Measurements from ENCODE around the gene USP10.

Gene USP10

DNA sequence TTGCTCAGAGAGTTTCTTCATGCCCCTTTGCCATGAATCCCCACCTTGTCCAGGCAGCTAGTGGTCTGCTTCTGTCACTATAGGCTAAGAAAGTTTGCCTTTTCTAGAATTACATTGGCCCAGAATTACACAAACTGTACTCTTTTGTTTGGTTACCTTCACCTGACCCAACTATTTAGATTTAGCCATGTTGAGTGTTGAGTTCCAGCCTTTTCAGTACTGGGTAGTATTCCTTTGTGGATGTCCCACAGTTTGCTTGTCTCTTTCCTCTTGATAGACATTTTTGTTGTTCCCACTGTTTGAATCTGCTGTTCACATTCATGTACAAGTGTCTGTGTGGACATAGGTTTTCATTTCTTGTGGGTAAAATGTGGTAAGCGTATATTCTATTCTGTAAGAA lies 22.3 kb downstream of the USP10 start:
- TF ChIP-seq, protein P1, sequence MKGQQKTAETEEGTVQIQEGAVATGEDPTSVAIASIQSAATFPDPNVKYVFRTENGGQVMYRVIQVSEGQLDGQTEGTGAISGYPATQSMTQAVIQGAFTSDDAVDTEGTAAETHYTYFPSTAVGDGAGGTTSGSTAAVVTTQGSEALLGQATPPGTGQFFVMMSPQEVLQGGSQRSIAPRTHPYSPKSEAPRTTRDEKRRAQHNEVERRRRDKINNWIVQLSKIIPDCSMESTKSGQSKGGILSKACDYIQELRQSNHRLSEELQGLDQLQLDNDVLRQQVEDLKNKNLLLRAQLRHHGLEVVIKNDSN (IDR thresholded peaks at IDR 0.05): no peak
- TF ChIP-seq CREB1 (IDR thresholded peaks at IDR 0.05; ENCODE audit: low read depth) (no peak), TAF1 (IDR thresholded peaks at IDR 0.05; ENCODE audit: low read depth) (no peak), EP300 (IDR thresholded peaks at IDR 0.05; ENCODE audit: borderline replicate concordance) (no peak), NFIC (IDR thresholded peaks at IDR 0.05) (no peak), EGR1 (IDR thresholded peaks at IDR 0.05) (no peak), TEAD4 (IDR thresholded peaks at IDR 0.05) (no peak), CEBPB (IDR thresholded peaks at IDR 0.05) (no peak), TCF12 (IDR thresholded peaks at IDR 0.05; ENCODE audit: low read depth) (no peak), FOXM1 (IDR thresholded peaks at IDR 0.05; ENCODE audit: borderline replicate concordance, low read depth) (no peak)

DNA sequence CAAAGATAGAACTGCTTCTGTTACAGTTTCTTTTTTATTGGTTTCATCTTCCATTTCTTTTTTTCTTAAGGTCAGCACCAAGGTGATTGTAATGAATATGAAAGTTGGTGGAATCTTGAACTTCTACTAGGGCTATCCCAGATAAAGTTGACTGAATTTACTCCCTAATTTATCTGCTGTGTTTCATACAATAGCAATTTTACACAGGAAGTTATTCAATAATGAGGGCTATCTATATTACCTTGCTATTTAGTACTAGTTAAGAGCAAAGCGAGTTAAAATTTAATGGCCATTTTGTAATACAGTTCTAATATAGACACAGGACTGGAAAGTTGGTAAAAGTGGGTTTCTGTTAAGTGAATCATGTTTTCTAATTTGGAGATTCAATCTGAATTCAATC lies 24.1 kb downstream of the USP10 start:
- TF ChIP-seq, protein P1 (IDR thresholded peaks at IDR 0.05): no peak
- TF ChIP-seq YY1 (IDR thresholded peaks at IDR 0.05; ENCODE audit: low read depth) (no peak), CEBPB (IDR thresholded peaks at IDR 0.05) (no peak), NFIC (IDR thresholded peaks at IDR 0.05) (no peak), ZBTB7A (IDR thresholded peaks at IDR 0.05; ENCODE audit: low read depth) (no peak), EGR1 (IDR thresholded peaks at IDR 0.05) (no peak), TEAD4 (IDR thresholded peaks at IDR 0.05) (no peak), CREB1 (IDR thresholded peaks at IDR 0.05; ENCODE audit: low read depth) (no peak), RAD21 (IDR thresholded peaks at IDR 0.05; ENCODE audit: low read depth) (no peak), FOXM1 (IDR thresholded peaks at IDR 0.05; ENCODE audit: borderline replicate concordance, low read depth) (no peak), EP300 (IDR thresholded peaks at IDR 0.05; ENCODE audit: borderline replicate concordance) (no peak), TAF1 (IDR thresholded peaks at IDR 0.05; ENCODE audit: low read depth) (no peak), TCF12 (IDR thresholded peaks at IDR 0.05; ENCODE audit: low read depth) (no peak)
- TF ChIP-seq, protein P2, sequence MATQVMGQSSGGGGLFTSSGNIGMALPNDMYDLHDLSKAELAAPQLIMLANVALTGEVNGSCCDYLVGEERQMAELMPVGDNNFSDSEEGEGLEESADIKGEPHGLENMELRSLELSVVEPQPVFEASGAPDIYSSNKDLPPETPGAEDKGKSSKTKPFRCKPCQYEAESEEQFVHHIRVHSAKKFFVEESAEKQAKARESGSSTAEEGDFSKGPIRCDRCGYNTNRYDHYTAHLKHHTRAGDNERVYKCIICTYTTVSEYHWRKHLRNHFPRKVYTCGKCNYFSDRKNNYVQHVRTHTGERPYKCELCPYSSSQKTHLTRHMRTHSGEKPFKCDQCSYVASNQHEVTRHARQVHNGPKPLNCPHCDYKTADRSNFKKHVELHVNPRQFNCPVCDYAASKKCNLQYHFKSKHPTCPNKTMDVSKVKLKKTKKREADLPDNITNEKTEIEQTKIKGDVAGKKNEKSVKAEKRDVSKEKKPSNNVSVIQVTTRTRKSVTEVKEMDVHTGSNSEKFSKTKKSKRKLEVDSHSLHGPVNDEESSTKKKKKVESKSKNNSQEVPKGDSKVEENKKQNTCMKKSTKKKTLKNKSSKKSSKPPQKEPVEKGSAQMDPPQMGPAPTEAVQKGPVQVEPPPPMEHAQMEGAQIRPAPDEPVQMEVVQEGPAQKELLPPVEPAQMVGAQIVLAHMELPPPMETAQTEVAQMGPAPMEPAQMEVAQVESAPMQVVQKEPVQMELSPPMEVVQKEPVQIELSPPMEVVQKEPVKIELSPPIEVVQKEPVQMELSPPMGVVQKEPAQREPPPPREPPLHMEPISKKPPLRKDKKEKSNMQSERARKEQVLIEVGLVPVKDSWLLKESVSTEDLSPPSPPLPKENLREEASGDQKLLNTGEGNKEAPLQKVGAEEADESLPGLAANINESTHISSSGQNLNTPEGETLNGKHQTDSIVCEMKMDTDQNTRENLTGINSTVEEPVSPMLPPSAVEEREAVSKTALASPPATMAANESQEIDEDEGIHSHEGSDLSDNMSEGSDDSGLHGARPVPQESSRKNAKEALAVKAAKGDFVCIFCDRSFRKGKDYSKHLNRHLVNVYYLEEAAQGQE (IDR thresholded peaks at IDR 0.05; ENCODE audit: low read depth): no peak
- TF ChIP-seq, protein P3, sequence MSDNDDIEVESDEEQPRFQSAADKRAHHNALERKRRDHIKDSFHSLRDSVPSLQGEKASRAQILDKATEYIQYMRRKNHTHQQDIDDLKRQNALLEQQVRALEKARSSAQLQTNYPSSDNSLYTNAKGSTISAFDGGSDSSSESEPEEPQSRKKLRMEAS (IDR thresholded peaks at IDR 0.05): no peak

DNA sequence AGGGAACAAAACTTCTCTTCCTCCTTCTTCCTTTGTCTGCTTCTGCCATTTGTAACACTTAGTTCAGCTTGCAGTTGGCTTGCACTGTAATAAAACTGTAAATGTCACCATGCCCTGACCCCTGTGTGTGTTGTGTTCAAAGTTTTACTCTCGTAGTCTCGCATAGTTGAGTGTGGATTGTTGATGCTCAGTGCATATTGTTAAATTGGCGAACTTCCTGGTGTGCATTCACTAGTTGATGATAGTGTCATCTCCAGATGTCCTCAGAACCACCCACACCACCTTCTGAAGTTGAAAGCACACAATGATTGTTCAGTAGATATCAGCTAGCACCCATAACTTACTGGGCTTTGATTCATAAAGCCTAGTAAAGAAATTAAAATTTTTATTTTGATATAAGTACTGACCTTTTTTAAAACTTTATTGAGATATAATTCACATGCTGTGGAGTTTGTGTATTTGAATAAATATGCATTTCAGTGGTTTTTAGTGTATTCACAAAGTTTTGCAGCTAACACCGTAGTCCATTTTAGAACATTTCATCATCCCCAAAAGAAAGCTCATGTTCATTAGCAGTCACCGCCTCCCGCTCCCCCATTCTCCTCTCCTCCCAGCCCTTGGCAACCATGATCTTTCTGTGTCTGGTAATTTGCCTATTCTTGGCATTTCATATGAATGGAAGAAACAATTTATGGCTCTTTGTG lies 25.0 kb downstream of the USP10 start:
- TF ChIP-seq EP300 (IDR thresholded peaks at IDR 0.05; ENCODE audit: borderline replicate concordance) (no peak), TAF1 (IDR thresholded peaks at IDR 0.05; ENCODE audit: low read depth) (no peak), CREB1 (IDR thresholded peaks at IDR 0.05; ENCODE audit: low read depth) (no peak)
- TF ChIP-seq, protein P2 (IDR thresholded peaks at IDR 0.05; ENCODE audit: low read depth): no peak

DNA sequence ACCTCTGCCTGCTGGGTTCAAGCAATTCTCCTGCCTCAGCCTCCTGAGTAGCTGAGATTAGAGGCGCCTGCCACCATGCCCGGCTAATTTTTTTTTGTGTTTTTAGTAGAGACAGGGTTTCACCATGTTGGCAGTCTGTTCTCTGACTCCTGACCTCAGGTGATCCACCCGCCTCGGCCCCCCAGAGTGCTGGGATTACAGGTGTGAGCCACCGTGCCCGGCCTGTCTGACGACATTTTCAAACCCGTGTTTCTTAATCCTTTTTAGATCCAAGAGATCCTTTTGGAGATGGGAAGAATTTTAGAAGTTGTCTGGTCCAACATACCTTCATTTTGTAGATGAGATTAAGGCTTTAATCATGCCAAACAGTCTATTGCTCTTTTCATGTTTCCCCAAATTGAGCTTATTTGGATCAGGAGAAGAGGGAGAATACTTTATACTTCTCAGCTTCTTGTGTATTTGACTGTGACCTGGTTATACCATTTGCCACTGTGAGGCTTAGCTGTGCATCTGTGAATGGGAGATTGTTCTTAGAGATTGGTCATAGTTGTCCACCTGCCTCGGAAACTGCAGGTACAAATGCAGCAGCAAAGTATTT lies 25.8 kb downstream of the USP10 start:
- TF ChIP-seq, protein P3 (IDR thresholded peaks at IDR 0.05): no peak
- TF ChIP-seq, protein P1 (IDR thresholded peaks at IDR 0.05): no peak
- TF ChIP-seq ZBTB7A (IDR thresholded peaks at IDR 0.05; ENCODE audit: low read depth) (no peak), YY1 (IDR thresholded peaks at IDR 0.05; ENCODE audit: low read depth) (0 out of 2 replicates have a peak, but pooled peaks have one; percentile 25), TEAD4 (IDR thresholded peaks at IDR 0.05) (peak; percentile 18; the same call in 1 of the 2 replicates), FOXM1 (IDR thresholded peaks at IDR 0.05; ENCODE audit: borderline replicate concordance, low read depth) (no peak), EGR1 (IDR thresholded peaks at IDR 0.05) (no peak), TCF12 (IDR thresholded peaks at IDR 0.05; ENCODE audit: low read depth) (peak; percentile 69), CEBPB (IDR thresholded peaks at IDR 0.05) (no peak), RAD21 (IDR thresholded peaks at IDR 0.05; ENCODE audit: low read depth) (no peak), TAF1 (IDR thresholded peaks at IDR 0.05; ENCODE audit: low read depth) (no peak), EP300 (IDR thresholded peaks at IDR 0.05; ENCODE audit: borderline replicate concordance) (no peak)
- TF ChIP-seq, protein P2 (IDR thresholded peaks at IDR 0.05; ENCODE audit: low read depth): no peak
